Gastrocnemius medialis (tissue), 4 donors: ENCODE measurements around the gene FTSJ1. TPM values are rescaled to one million over a fixed set of nuclear protein-coding genes. Genes with fewer than 3 reads are reported as not detected.
"Not testable (repeated sequence)": the region's sequence is repeated elsewhere in the genome, so short reads cannot be mapped to it uniquely, and the experiment has no call there.

Experiments used
- ATAC-seq, 2 donors: fragments of 150-250 bp; one replicate each; pipeline ENCODE4 v1.9.1; 2016
- DNase-seq, 2 donors: peaks; one replicate each; pipeline ENCODE4 v3.0.0-alpha.2; 2019
- H3K27ac ChIP-seq, 4 donors: fragments of 200-600 bp; sonication (generic); 1 replicate in 1 of 4; 2 replicates in 3 of 4; pipeline ENCODE4 v1.5.1; 2016 to 2018; ENCODE audit warnings: mild to moderate bottlenecking in 2 of 4, moderate library complexity in 1 of 4
- H3K27me3 ChIP-seq, 3 donors: fragments of 200-600 bp; sonication (generic) in 2 of 3; 1 replicate in 1 of 3; 2 replicates in 2 of 3; pipeline versions ENCODE4 v1.5.1 to v1.6.0; 2016 to 2019; ENCODE audit warnings: mild to moderate bottlenecking in 1 of 3, moderate library complexity in 1 of 3
- H3K36me3 ChIP-seq, 2 donors: fragments of 200-600 bp; sonication (generic) in 1 of 2; one replicate each; pipeline ENCODE4 v1.5.1; 2017 to 2018
- H3K4me1 ChIP-seq, 2 donors: fragments of 200-600 bp; sonication (generic) in 1 of 2; one replicate each; pipeline ENCODE4 v1.5.1; 2016 to 2017; ENCODE audit warnings: mild to moderate bottlenecking in 2 of 2
- H3K4me3 ChIP-seq, 4 donors: fragments of 200-600 bp; sonication (generic) in 3 of 4; 1 replicate in 1 of 4; 2 replicates in 3 of 4; pipeline ENCODE4 v1.5.1; 2016 to 2019; ENCODE audit warnings: mild to moderate bottlenecking in 2 of 4
- H3K9me3 ChIP-seq, 3 donors: fragments of 200-600 bp; sonication (generic) in 2 of 3; 1 replicate in 1 of 3; 2 replicates in 2 of 3; pipeline ENCODE4 v1.5.1; 2016 to 2019
- POLR2A ChIP-seq, 2 donors: fragments of 450-650 bp; IDR thresholded peaks; one replicate each; pipeline ENCODE4 v1.6.1; 2017; ENCODE audit warnings: antibody characterized with exemption in 2 of 2, mild to moderate bottlenecking in 2 of 2, moderate library complexity in 2 of 2
- in situ Hi-C, 4 donors: fragments of 200-750 bp; cut with MboI; loops; one replicate each; pipeline versions ENCODE4 v1.15.0 to v1.8.0; 2017; ENCODE audit warnings: low sequenced_read_pairs in 4 of 4
- intact Hi-C: fragments of 100-400 bp; cut with DNase I; formaldehyde crosslinking; loops from one replicate; pipeline ENCODE4 v1.15.1; 2023; ENCODE audit warnings: low total_unique reads
- total RNA-seq, 4 donors: library from RNA; depleted of rRNA; stranded (reverse); fragments of >200 nt; gene quantifications; one replicate each; pipeline versions ENCODE4 v1.1.0 to v1.2.3, GENCODE V29; 2016
- TF ChIP-seq, protein P1 (sequence below), 5 experiments: fragments of 450-650 bp in 3 of 5; fragments of 200-600 bp in 2 of 5; sonication (generic) in 2 of 5; IDR thresholded peaks in 4 of 5; conservative IDR thresholded peaks in 1 of 5; 1 replicate in 4 of 5; 2 replicates in 1 of 5; pipeline ENCODE4 v1.5.1; 2016 to 2019; ENCODE audit warnings: antibody characterized with exemption in 5 of 5, mild to moderate bottlenecking in 3 of 5, moderate library complexity in 3 of 5

The FTSJ1 gene
- total RNA-seq, 4 donors from 2014 or later, result 31.4 to 47.7 (median 38.2) TPM

DNA sequence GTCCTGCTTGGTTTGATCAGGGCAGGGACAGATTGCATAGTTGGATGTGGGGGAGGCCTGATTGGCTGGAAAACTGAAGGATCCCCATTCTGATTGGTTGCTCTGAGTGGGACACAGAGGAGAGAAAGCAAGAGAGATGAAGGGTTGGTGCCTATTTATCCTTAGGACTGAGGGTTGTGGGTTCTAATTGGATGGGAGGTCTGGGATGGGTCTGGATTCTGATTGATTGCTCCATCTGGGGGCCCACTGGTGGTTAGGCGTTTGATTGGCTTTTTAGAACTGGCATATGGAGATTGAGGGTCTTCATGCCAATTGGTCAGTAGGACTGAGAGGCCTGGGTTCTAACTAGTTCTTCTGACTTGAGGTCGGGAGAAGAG lies 45.0 kb downstream of the FTSJ1 start:
- ATAC-seq (no peak), DNase-seq (no peak)
- H3K27me3 ChIP-seq, result no peaks in the 10 kb centered on the region
- in situ Hi-C loops, result no loop called here
- no peaks in the 10 kb centered on the region for H3K9me3 ChIP-seq
- H3K27ac ChIP-seq, result no peak overlapping the region
- peak overlapping the region in 3 of 4 donors; percentile 62 to 66 (median 62) for H3K4me3 ChIP-seq
- no peak for TF ChIP-seq POLR2A (IDR thresholded peaks at IDR 0.05)
- TF ChIP-seq, protein P1, sequence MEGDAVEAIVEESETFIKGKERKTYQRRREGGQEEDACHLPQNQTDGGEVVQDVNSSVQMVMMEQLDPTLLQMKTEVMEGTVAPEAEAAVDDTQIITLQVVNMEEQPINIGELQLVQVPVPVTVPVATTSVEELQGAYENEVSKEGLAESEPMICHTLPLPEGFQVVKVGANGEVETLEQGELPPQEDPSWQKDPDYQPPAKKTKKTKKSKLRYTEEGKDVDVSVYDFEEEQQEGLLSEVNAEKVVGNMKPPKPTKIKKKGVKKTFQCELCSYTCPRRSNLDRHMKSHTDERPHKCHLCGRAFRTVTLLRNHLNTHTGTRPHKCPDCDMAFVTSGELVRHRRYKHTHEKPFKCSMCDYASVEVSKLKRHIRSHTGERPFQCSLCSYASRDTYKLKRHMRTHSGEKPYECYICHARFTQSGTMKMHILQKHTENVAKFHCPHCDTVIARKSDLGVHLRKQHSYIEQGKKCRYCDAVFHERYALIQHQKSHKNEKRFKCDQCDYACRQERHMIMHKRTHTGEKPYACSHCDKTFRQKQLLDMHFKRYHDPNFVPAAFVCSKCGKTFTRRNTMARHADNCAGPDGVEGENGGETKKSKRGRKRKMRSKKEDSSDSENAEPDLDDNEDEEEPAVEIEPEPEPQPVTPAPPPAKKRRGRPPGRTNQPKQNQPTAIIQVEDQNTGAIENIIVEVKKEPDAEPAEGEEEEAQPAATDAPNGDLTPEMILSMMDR (IDR thresholded peaks at IDR 0.05 in 4 of 5, conservative IDR thresholded peaks at IDR 0.05 in 1 of 5), result no peak
- intact Hi-C loops, result loop anchor here (5.0 kb wide), 1 partner anchor 44 kb away; the partner anchor contains the start of gene FTSJ1
- no peaks in the 10 kb centered on the region for H3K36me3 ChIP-seq
- peaks cover 0 to 4% of the 10 kb centered on the region in 2 donors for H3K4me1 ChIP-seq

DNA sequence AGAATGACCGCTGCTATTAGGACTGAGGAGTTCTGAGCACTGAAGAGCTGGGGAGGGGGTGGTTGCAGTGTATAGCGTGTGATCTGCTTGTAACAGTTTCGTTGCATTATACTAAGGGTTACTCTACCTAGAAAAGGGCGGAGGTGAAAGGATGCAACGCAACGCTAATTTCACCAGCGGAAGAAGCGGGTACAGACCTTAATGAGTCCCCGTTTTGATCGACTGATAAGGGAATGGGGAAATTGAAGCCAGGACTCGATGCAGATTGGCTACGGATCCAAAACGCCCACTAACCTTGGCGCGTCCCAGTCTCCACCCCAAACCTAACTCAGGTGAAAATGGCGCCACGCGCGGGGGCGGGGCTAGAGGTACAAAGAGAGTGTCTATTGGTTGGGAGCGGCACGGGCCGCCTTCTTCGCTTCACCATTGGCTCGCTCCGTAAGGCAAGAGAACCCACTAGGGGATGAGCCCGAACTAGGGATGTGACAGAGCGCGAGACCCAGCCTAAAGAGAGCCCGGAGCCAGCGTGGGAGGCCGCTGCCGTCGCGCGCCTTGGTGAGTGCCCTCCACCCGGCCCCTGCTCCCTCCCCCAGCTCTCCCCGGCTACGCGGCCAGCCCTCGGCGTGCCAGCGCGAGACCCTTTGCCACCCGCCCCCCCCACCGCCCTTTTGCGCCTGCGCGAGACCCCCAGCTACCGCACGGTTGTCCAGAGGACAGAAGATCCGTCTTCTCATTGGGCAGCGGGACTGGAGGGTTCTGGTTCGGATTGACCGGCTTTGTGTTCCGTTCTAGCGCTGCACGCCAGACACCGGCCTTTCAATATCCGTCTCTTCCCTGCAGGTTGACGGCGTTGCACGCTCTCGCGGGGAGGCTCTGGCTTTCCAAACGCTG lies 45.6 kb downstream of the FTSJ1 start, which contains the start of gene EBP:
Gene EBP (plus strand): TSS at position 456 of the 891 bp plus-strand sequence. CDS start 1,964 bp downstream, outside the sequence.
- ATAC-seq (peak; percentile 99 to 100), DNase-seq (peak; percentile 59 to 77)
- intact Hi-C loops, result loop anchor here (5.0 kb wide), 1 partner anchor 44 kb away; the partner anchor contains the start of gene FTSJ1
- in situ Hi-C loops, result no loop called here
- peaks cover 0 to 4% of the 10 kb centered on the region in 2 donors for H3K4me1 ChIP-seq
- peak; percentile 22 to 43 for TF ChIP-seq POLR2A (IDR thresholded peaks at IDR 0.05)
- TF ChIP-seq, protein P1 (IDR thresholded peaks at IDR 0.05 in 4 of 5, conservative IDR thresholded peaks at IDR 0.05 in 1 of 5), result no peak
- no peaks in the 10 kb centered on the region for H3K27me3 ChIP-seq
- H3K9me3 ChIP-seq, result no peaks in the 10 kb centered on the region
- H3K36me3 ChIP-seq, result no peaks in the 10 kb centered on the region
- peak within 1 kb of the TSS; percentile 58 to 77 (median 64) for H3K27ac ChIP-seq
- H3K4me3 ChIP-seq, result peak within 1 kb of the TSS; percentile 59 to 66 (median 62)

DNA sequence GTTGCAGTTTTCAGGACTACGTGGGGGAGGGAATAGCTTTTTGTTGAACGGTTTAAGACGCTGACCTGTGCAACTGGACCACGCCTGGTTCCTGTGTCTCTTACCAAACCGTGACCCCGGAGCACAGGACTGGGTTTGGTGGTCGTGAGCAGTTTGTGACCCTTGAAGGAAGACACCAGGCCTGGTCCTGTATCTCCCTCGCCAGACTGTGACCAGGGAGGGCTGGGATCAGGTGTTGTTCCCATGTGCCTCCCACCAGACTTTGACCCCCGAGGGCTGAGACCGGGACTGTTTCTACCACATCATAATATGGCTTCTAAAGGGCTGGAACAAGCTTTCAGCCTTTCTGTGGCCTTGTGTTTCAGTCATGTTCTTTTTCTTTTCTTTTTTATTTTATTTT lies 46.3 kb downstream of the FTSJ1 start:
- TF ChIP-seq, protein P1 (IDR thresholded peaks at IDR 0.05 in 4 of 5, conservative IDR thresholded peaks at IDR 0.05 in 1 of 5), result no peak
- no peak for TF ChIP-seq POLR2A (IDR thresholded peaks at IDR 0.05)
- intact Hi-C loops, result loop anchor here (5.0 kb wide), 1 partner anchor 45 kb away; the partner anchor contains the start of gene FTSJ1
- in situ Hi-C loops, result no loop called here

DNA sequence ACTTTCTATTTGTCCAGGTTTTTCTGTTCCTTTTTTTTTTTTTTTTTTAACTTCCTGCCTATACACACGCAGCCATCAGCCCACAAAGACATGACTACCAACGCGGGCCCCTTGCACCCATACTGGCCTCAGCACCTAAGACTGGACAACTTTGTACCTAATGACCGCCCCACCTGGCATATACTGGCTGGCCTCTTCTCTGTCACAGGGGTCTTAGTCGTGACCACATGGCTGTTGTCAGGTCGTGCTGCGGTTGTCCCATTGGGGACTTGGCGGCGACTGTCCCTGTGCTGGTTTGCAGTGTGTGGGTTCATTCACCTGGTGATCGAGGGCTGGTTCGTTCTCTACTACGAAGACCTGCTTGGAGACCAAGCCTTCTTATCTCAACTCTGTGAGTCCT lies 47.7 kb downstream of the FTSJ1 start:
- ATAC-seq, result no peak
- intact Hi-C loops, result loop anchor here (5.0 kb wide), 1 partner anchor 46 kb away; the partner anchor contains the start of gene FTSJ1
- Histone ChIP-seq H3K27ac (no peak overlapping the region), H3K27me3 (no peaks in the 10 kb centered on the region), H3K4me3 (no peak overlapping the region), H3K36me3 (no peaks in the 10 kb centered on the region), H3K9me3 (no peaks in the 10 kb centered on the region), H3K4me1 (peaks cover 0 to 4% of the 10 kb centered on the region in 2 donors)
- TF ChIP-seq, protein P1 (IDR thresholded peaks at IDR 0.05 in 4 of 5, conservative IDR thresholded peaks at IDR 0.05 in 1 of 5), result no peak
- TF ChIP-seq POLR2A (IDR thresholded peaks at IDR 0.05), result no peak
- in situ Hi-C loops, result no loop called here
- no peak for DNase-seq

More for the DNA sequence above, 46.3 kb downstream of the FTSJ1 start:
- no peak for DNase-seq
- H3K4me3 ChIP-seq, result peak overlapping the region; percentile 59 to 66 (median 62)
- H3K9me3 ChIP-seq, result no peaks in the 10 kb centered on the region
- ATAC-seq, result no peak
- peaks cover 0 to 4% of the 10 kb centered on the region in 2 donors for H3K4me1 ChIP-seq
- no peaks in the 10 kb centered on the region for H3K36me3 ChIP-seq
- no peaks in the 10 kb centered on the region for H3K27me3 ChIP-seq
- peak overlapping the region; percentile 58 to 77 (median 64) for H3K27ac ChIP-seq

DNA sequence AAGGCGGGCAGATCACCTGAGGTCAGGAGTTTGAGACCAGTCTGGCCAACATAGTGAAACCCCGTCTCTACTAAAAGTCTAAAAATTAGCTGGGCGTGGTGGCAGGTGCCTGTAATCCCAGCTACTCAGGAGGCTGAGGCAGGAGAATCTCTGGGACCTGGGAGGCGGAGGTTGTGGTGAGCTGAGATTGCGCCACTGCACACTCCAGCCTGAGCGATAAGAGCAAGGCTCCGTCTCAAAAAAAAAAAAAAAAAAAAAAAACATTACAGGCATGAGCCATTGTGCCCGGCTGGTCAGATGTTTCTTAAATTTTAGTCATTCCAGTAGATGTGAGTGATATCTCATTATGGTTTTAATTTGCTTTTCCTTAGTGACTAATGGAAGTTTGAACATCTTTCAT lies 49.9 kb downstream of the FTSJ1 start:
- H3K27me3 ChIP-seq, H3K4me3 ChIP-seq, DNase-seq, in situ Hi-C loops, H3K4me1 ChIP-seq, H3K27ac ChIP-seq, H3K36me3 ChIP-seq, intact Hi-C loops, ATAC-seq, H3K9me3 ChIP-seq: not testable (repeated sequence)
